DND-41 (cell line): ENCODE results near the gene FAM3D.

Experiments used
- ATAC-seq: fragments of 200-7000 bp; cut with Tn5 transposase; 3 replicates; pipeline ENCODE4 v1.9.1; 2021; ENCODE audit warnings: low read depth; ENCODE audit not compliant: insufficient read depth
- DNase-seq: peaks from one replicate; pipeline ENCODE4 v3.0.0-alpha.2; 2020
- H2AFZ ChIP-seq: 2 replicates; pipeline ENCODE4 v1.6.0; 2012; ENCODE audit warnings: low read depth, low read length
- H3K27ac ChIP-seq: 2 replicates; pipeline ENCODE4 v1.5.1; 2012; ENCODE audit warnings: low read length, inconsistent platforms
- H3K27me3 ChIP-seq: fragments of 200-600 bp; sonication (generic); 2 replicates; pipeline ENCODE4 v1.6.0; 2012; ENCODE audit warnings: low read length, mild to moderate bottlenecking, inconsistent platforms; ENCODE audit not compliant: insufficient read depth, poor library complexity
- H3K36me3 ChIP-seq: 2 replicates; pipeline ENCODE4 v1.5.1; 2012; ENCODE audit warnings: low read length, inconsistent platforms; ENCODE audit not compliant: insufficient read depth
- H3K4me1 ChIP-seq: 2 replicates; pipeline ENCODE4 v1.5.1; 2012; ENCODE audit warnings: mild to moderate bottlenecking, low read length; ENCODE audit not compliant: insufficient read depth
- H3K4me2 ChIP-seq: 2 replicates; pipeline ENCODE4 v1.6.0; 2012; ENCODE audit warnings: mild to moderate bottlenecking, moderate library complexity, low read length, inconsistent platforms; ENCODE audit not compliant: insufficient read depth
- H3K4me3 ChIP-seq, 2 experiments: fragments of 200-600 bp in 1 of 2; shearing (Covaris generic) in 1 of 2; 2 replicates each; pipeline ENCODE4 v1.5.1; 2012 to 2016; ENCODE audit warnings: inconsistent platforms in 2 of 2, low read length in 2 of 2, mild to moderate bottlenecking in 2 of 2, low read depth in 1 of 2, moderate library complexity in 1 of 2
- H3K79me2 ChIP-seq: 2 replicates; pipeline ENCODE4 v1.6.0; 2012; ENCODE audit warnings: low read length, inconsistent platforms; ENCODE audit not compliant: insufficient read depth
- H3K9ac ChIP-seq: 2 replicates; pipeline ENCODE4 v1.6.0; 2012; ENCODE audit warnings: low read depth, mild to moderate bottlenecking, inconsistent platforms, low read length, moderate library complexity
- H3K9me3 ChIP-seq: 2 replicates; pipeline ENCODE4 v1.5.1; 2012; ENCODE audit warnings: low read length, moderate library complexity, mild to moderate bottlenecking, inconsistent platforms; ENCODE audit not compliant: insufficient read depth, severe bottlenecking
- H4K20me1 ChIP-seq: 2 replicates; pipeline ENCODE4 v1.6.0; 2012; ENCODE audit warnings: low read length; ENCODE audit not compliant: insufficient read depth
- CTCF ChIP-seq: IDR thresholded peaks from 2 replicates; pipeline ENCODE4 v1.5.1; 2012; ENCODE audit warnings: borderline replicate concordance, low read length, moderate library complexity, mild to moderate bottlenecking; ENCODE audit not compliant: poor library complexity, severe bottlenecking; ENCODE audit errors: extremely low read depth
- EZH2 ChIP-seq: IDR thresholded peaks from 3 replicates; pipeline ENCODE4 v1.6.1; 2012; ENCODE audit warnings: borderline replicate concordance, low read depth, mild to moderate bottlenecking, moderate library complexity, low read length, inconsistent platforms; ENCODE audit not compliant: severe bottlenecking

The FAM3D gene

GRCh38 chr3:58617338-58617761 is 49.2 kb downstream of the FAM3D start:
- H3K9ac ChIP-seq, result no peak overlapping the region

DNA sequence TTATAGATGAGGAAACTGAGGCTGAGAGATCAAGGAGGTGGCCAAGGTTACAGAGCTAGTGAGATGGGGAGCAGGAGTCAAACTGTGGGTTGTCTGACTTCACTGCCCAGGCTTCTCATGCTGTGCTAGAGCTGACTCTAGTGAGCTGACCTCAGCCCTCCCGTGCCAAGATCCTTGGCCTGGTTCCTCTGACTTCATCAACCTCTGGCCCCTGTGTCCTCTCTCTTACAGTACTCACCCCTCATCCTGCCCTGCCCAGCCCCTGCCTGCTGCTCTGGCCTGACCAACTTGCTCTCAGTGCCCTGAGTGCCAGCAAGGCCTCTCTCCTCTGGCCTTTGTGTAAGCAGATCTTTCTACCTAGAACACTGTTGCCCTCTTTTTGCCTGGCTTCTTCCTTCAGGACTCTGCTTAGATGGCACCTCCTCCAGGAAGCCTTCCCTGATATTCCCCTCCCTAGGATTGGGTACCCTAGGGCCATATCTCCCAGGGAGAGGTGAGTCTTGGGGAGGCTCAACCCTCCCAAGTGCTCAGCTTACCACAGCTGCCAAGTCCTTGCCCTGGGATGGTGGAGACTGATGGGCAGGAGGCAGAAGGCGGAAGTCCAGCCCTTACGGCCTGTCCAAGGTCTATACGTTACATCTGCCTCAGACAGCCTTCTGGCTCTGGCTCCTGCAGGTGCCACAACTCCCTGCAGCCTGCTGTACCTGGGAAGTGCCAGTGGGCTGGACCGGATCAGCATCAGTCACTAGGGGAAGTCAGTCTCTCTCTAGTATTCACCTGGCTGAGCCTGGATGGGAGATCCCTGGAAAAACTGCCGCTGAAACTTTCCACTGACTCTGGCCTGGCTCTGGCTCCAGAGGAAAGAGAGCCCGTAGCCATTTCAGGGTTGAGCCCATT is 53.1 kb downstream of the FAM3D start:
- Histone ChIP-seq H3K27ac (no peak overlapping the region), H3K36me3 (no peaks in the 10 kb centered on the region), H3K9ac (no peak overlapping the region), H3K4me3 (no peak overlapping the region), H3K79me2 (no peaks in the 10 kb centered on the region), H4K20me1 (no peaks in the 10 kb centered on the region), H3K4me2 (no peak overlapping the region), H3K9me3 (no peaks in the 10 kb centered on the region), H3K4me1 (no peaks in the 10 kb centered on the region), H3K27me3 (no peaks in the 10 kb centered on the region), H2AFZ (no peak overlapping the region)
- DNase-seq, result no peak
- no peak for ATAC-seq
- no peak for TF ChIP-seq EZH2

More at GRCh38 chr3:58617338-58617761, 49.2 kb downstream of the FAM3D start:
- H3K36me3 ChIP-seq, result no peaks in the 10 kb centered on the region
- no peak overlapping the region for H3K27ac ChIP-seq
- H3K4me2 ChIP-seq, result no peak overlapping the region
- no peaks in the 10 kb centered on the region for H3K9me3 ChIP-seq
- no peak overlapping the region for H3K4me3 ChIP-seq
- no peaks in the 10 kb centered on the region for H3K27me3 ChIP-seq
- ATAC-seq (no peak), DNase-seq (no peak)
- no peaks in the 10 kb centered on the region for H4K20me1 ChIP-seq
- no peak for TF ChIP-seq EZH2
- no peak for TF ChIP-seq CTCF
- H3K4me1 ChIP-seq, result no peaks in the 10 kb centered on the region
- H3K79me2 ChIP-seq, result no peaks in the 10 kb centered on the region
- no peak overlapping the region for H2AFZ ChIP-seq

- Histone ChIP-seq H3K4me3 (no peak overlapping the region), H2AFZ (no peak overlapping the region), H3K27ac (no peak overlapping the region), H4K20me1 (no peaks in the 10 kb centered on the region), H3K36me3 (no peaks in the 10 kb centered on the region), H3K4me2 (no peak overlapping the region), H3K9me3 (no peaks in the 10 kb centered on the region), H3K9ac (no peak overlapping the region), H3K27me3 (no peaks in the 10 kb centered on the region), H3K79me2 (no peaks in the 10 kb centered on the region), H3K4me1 (no peaks in the 10 kb centered on the region)
- ATAC-seq (no peak), DNase-seq (no peak)
- TF ChIP-seq CTCF (no peak), EZH2 (no peak)
Measured at GRCh38 chr3:58612830-58613229, 53.7 kb downstream of the FAM3D start.

DNA sequence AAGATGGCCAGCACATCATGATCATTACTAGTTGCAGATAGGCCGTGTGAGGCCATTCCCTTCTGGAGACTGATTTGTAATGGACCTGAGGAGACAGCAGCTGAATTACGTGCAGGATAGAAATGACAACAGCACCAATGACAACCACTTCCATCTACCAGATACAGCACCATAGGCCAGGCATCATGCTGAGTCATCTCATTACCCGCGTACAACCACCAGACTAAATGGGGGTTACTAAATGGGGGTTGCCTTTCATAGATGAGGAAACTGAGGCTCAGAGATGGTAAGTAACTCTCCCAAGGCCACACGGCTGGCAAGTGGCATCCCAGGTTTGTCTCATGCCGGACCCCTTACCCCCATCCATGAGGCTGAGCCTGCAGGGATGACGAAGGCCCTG is 56.6 kb downstream of the FAM3D start:
- no peak for ATAC-seq

More for the DNA sequence above, 56.6 kb downstream of the FAM3D start:
- no peaks in the 10 kb centered on the region for H3K79me2 ChIP-seq
- no peak overlapping the region for H3K9ac ChIP-seq
- H3K4me2 ChIP-seq, result no peak overlapping the region
- no peaks in the 10 kb centered on the region for H4K20me1 ChIP-seq
- TF ChIP-seq CTCF, result no peak
- no peak for TF ChIP-seq EZH2
- no peak for DNase-seq
- H3K27ac ChIP-seq, result no peak overlapping the region
- H3K27me3 ChIP-seq, result no peaks in the 10 kb centered on the region
- no peaks in the 10 kb centered on the region for H3K36me3 ChIP-seq
- no peak overlapping the region for H3K4me3 ChIP-seq
- H3K9me3 ChIP-seq, result no peaks in the 10 kb centered on the region
- no peaks in the 10 kb centered on the region for H3K4me1 ChIP-seq
- H2AFZ ChIP-seq, result no peak overlapping the region
